Glutamatergic neuron (in vitro differentiated cells): ENCODE results near the gene JMJD1C. TPM values are rescaled to one million over a fixed set of nuclear protein-coding genes. Genes with fewer than 3 reads are reported as not detected.

ENCODE experiments used
- DNase-seq: peaks from one replicate; pipeline ENCODE4 v3.0.0; 2022
- H3K27ac Mint-ChIP-seq: one replicate; pipeline ENCODE4 v1.8.0; 2020; ENCODE audit warnings: mild to moderate bottlenecking, mixed read lengths, inconsistent platforms; ENCODE audit not compliant: unreplicated experiment
- H3K27me3 Mint-ChIP-seq: one replicate; pipeline ENCODE4 v1.8.0; 2020; ENCODE audit warnings: mild to moderate bottlenecking, moderate library complexity, mixed read lengths, inconsistent platforms; ENCODE audit not compliant: unreplicated experiment
- H3K36me3 Mint-ChIP-seq: one replicate; pipeline ENCODE4 v1.8.0; 2020; ENCODE audit warnings: mild to moderate bottlenecking, mixed read lengths, inconsistent platforms; ENCODE audit not compliant: unreplicated experiment
- H3K4me1 Mint-ChIP-seq: one replicate; pipeline ENCODE4 v1.8.0; 2020; ENCODE audit warnings: mild to moderate bottlenecking, low read depth, mixed read lengths, inconsistent platforms; ENCODE audit not compliant: unreplicated experiment
- H3K4me3 Mint-ChIP-seq: one replicate; pipeline ENCODE4 v1.8.0; 2020; ENCODE audit warnings: mild to moderate bottlenecking, mixed read lengths, inconsistent platforms; ENCODE audit not compliant: unreplicated experiment
- H3K9me3 Mint-ChIP-seq: one replicate; pipeline ENCODE4 v1.8.0; 2020; ENCODE audit warnings: mild to moderate bottlenecking, moderate library complexity, mixed read lengths, inconsistent platforms; ENCODE audit not compliant: unreplicated experiment
- total RNA-seq: library from RNA; stranded (reverse); fragmentation: NEBNext Ultra II Directional; extraction: Animal tissue kit (Norgen Biotek cat#: 25700); gene quantifications from one replicate; pipeline ENCODE4 v1.2.1, GENCODE V29; 2021; ENCODE audit not compliant: unreplicated experiment
- TF ChIP-seq, protein P1 (sequence below): fragments of 200-600 bp; sonication (generic); IDR thresholded peaks from one replicate; pipeline ENCODE4 v1.5.0; 2021; ENCODE audit not compliant: partially characterized antibody, unreplicated experiment

JMJD1C gene
- total RNA-seq, 1 donor from 2014 or later, result 110 TPM

DNA sequence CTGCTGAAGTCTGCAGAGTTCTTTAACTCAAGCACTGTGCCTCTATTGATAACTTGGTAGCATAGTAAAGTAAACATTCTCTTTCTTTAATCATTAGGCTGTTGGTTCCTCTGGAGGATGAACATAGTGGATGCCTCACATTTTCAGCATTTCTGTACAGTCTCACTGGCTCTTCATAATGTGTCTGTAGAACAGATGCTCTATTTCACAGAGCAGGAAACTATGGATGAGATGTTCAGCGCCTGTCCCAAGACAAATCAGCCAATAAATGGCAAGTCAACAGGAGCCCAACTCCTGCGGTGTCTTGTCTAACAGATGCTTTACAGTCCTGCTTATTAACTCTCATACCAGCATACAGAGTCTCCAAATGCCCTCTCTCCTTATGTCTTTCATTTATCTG, 296.2 kb downstream of the JMJD1C start:
- Mint-ChIP-seq H3K4me3 (no peak overlapping the region), H3K4me1 (peaks cover 5% of the 10 kb centered on the region), H3K36me3 (no peaks in the 10 kb centered on the region), H3K9me3 (peaks cover 2% of the 10 kb centered on the region), H3K27me3 (peaks cover 1% of the 10 kb centered on the region), H3K27ac (no peak overlapping the region)
- no peak for DNase-seq
- TF ChIP-seq, protein P1, sequence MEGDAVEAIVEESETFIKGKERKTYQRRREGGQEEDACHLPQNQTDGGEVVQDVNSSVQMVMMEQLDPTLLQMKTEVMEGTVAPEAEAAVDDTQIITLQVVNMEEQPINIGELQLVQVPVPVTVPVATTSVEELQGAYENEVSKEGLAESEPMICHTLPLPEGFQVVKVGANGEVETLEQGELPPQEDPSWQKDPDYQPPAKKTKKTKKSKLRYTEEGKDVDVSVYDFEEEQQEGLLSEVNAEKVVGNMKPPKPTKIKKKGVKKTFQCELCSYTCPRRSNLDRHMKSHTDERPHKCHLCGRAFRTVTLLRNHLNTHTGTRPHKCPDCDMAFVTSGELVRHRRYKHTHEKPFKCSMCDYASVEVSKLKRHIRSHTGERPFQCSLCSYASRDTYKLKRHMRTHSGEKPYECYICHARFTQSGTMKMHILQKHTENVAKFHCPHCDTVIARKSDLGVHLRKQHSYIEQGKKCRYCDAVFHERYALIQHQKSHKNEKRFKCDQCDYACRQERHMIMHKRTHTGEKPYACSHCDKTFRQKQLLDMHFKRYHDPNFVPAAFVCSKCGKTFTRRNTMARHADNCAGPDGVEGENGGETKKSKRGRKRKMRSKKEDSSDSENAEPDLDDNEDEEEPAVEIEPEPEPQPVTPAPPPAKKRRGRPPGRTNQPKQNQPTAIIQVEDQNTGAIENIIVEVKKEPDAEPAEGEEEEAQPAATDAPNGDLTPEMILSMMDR, result no peak

DNA sequence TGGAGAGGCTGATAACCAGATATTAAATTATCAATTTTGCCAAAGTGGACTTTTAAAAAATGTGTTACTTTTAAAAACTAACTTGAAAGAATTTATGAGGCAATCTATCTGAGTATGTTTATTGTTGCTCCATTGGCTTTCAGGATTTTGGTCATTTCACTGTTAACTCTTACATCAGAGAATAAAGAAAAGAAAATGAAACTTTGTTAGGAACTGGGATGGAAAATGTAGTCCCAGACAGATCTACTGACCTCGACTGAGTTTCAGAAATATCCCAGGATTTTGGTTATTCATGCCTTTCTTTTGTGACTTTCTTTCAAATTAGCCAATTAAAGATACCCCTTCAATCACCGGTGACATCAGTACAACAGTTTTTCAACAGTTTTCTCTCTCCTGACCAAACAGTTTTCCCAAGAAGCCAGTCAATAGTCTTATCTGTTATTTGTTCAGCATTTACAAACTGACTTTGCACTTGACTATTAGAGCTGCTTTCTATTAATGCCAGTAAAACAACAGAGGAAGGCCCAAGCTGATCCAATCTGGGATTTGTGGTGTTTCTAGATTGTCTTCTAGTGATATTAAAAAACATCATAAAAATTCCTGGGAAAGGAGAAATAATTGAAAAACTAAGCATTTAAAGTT, 296.8 kb downstream of the JMJD1C start:
- H3K27ac Mint-ChIP-seq, result no peak overlapping the region
- TF ChIP-seq, protein P1, result no peak
- H3K4me1 Mint-ChIP-seq, result peaks cover 5% of the 10 kb centered on the region
- DNase-seq, result no peak
- no peak overlapping the region for H3K4me3 Mint-ChIP-seq
- no peaks in the 10 kb centered on the region for H3K36me3 Mint-ChIP-seq
- H3K27me3 Mint-ChIP-seq, result peaks cover 1% of the 10 kb centered on the region
- H3K9me3 Mint-ChIP-seq, result no peaks in the 10 kb centered on the region

DNA sequence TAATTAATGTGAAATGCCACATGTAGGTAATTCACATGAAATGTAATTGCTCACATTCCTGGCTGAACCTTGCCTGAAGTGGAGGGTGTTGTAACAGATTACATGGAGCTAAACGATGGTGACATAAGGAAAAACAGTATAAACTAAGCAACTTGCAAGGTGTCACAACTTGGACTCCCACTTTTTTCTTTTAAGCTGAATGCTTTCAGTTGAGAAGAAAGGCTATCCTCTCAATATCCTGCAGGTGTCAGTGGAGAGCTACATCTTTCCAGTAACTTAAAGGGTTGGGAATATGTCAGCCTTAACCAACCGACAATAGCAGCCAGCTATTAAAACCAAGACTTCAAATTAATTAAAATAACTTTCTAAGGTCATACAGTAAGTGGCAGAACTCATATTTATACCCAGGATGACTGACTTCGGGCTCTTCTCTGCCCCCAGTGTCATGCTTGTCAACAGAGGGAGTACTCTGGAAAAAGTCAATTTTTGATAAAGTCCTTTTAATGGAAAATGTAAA, 299.0 kb downstream of the JMJD1C start:
- peaks cover 5% of the 10 kb centered on the region for H3K4me1 Mint-ChIP-seq
- no peak overlapping the region for H3K27ac Mint-ChIP-seq
- DNase-seq, result no peak
- peaks cover 5% of the 10 kb centered on the region for H3K27me3 Mint-ChIP-seq
- no peak overlapping the region for H3K4me3 Mint-ChIP-seq
- no peaks in the 10 kb centered on the region for H3K9me3 Mint-ChIP-seq
- TF ChIP-seq, protein P1, result peak; percentile 86
- no peaks in the 10 kb centered on the region for H3K36me3 Mint-ChIP-seq

DNA sequence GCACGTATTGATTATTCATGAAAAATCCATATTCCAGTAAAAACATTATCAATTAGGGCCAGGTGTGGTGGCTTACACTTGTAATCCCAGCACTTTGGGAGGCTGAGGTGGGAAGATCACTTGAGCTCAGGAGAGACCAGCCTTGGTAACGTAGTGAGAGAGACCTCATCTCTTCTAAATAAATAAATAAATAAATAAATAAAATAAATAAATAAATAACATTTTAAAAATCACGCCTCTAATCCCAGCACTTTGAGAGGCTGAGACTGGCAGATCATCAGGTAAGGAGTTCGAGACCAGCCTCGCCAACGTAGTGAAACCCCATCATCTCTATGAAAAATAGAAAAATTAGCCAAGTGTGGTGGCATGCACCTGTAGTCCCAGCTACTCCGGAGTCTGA, 300.5 kb downstream of the JMJD1C start:
- H3K4me3 Mint-ChIP-seq, result no peak overlapping the region
- no peaks in the 10 kb centered on the region for H3K36me3 Mint-ChIP-seq
- peaks cover 2% of the 10 kb centered on the region for H3K9me3 Mint-ChIP-seq
- no peak overlapping the region for H3K27ac Mint-ChIP-seq
- peaks cover 9% of the 10 kb centered on the region for H3K27me3 Mint-ChIP-seq
- DNase-seq, result no peak
- peaks cover 5% of the 10 kb centered on the region for H3K4me1 Mint-ChIP-seq
- TF ChIP-seq, protein P1, result no peak

- no peak overlapping the region for H3K27ac Mint-ChIP-seq
- no peak for DNase-seq
These were observed 301.6 kb downstream of the JMJD1C start for GRCh38 chr10:63164166-63164623.

More at GRCh38 chr10:63164166-63164623, 301.6 kb downstream of the JMJD1C start:
- H3K9me3 Mint-ChIP-seq, result peaks cover 2% of the 10 kb centered on the region
- no peaks in the 10 kb centered on the region for H3K36me3 Mint-ChIP-seq
- TF ChIP-seq, protein P1, result no peak
- peaks cover 10% of the 10 kb centered on the region for H3K4me1 Mint-ChIP-seq
- H3K4me3 Mint-ChIP-seq, result no peak overlapping the region
- peaks cover 9% of the 10 kb centered on the region for H3K27me3 Mint-ChIP-seq
